NK-92 treated with Interleukin-12 subunit alpha and Interleukin-12 subunit beta, amount 100 ng/mL, for 24 hours (cell line): Measurements from ENCODE around the gene TPP2.

ENCODE experiments used
- DNase-seq: peaks from one replicate; lab custom pipeline; 2025; lab: John Stamatoyannopoulos, UW

TPP2 gene

DNA sequence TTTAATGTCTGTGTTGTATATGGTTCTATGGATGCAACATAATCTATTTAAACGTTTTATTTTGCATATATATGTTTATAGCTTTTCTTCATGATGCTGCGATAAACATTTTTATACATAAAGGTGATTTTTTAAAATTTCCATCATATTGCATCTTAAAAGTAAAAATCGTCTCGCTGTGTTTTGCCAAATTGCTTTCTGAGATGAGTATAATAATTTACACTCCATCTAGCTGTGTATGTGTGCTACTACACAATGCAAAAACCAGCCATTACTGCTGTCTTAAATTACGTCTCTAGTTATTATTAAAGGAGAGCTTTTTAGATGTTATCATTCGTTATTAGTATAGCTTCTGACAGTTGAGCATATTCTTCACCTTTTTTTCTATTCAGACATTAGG is 60.8 kb downstream of the TPP2 start:
- no peak for DNase-seq

DNA sequence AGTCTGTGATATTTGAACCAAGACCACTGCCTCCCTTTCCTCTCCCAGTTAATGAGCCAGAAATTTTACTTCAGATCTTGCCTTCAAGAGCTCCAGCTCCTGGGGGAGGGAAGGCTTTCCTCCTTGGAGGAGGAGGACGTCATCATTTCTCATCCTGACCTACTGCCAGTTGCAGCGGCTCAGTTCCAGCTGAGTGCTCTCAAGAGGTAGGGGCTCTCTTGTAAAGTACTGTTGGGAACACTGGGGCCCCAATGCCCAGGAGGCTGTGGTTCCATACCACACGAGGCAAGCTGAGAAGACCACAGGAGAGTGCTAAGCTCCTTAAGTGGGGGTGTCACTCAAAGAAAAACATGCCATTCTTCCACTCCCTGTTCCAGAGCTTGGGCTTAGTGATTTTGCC is 61.9 kb downstream of the TPP2 start:
- DNase-seq = no peak

DNA sequence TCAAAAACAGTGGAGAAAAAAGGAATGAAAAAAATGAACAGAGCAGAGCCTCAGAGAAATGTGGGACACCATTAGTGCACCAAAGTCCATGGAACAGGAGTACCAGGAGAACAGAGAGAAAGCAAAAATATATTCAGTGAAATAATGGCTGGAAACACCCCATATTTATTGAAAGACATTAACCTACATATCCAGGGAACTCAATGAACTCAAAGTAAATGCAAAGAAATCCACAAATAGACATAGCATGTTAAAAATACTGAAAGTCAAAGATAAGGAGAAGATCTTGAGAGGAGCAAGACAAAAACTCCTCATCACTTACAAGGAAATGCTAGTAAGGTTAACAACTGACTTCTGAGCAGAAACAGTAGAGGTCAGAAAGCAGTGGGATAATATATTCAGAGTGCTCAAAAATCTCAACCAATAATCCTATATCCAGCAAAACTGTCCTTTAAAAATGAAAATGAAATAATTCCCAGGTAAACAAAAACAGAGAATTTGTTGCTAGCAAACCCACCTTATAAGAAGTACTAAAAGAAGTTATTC is 62.5 kb downstream of the TPP2 start:
- DNase-seq = no peak

DNA sequence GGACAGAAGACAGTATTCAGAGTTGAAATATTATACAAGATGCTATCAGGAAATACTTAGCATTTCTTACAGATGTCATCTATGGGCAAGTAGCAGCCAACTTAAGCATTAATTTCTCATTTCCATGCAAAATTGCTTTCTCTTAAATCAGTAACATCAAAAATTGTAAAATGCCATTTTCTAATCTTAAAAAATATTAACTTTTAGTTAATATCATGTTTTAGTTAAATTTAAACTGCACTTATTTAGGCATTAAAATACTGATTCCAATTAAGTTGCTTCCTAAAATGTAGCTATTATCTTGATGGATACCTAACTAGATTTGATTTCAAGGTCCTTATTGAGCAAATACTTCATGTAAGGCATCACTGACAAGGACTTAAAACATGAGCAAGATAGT is 70.2 kb downstream of the TPP2 start:
- DNase-seq = no peak

DNA sequence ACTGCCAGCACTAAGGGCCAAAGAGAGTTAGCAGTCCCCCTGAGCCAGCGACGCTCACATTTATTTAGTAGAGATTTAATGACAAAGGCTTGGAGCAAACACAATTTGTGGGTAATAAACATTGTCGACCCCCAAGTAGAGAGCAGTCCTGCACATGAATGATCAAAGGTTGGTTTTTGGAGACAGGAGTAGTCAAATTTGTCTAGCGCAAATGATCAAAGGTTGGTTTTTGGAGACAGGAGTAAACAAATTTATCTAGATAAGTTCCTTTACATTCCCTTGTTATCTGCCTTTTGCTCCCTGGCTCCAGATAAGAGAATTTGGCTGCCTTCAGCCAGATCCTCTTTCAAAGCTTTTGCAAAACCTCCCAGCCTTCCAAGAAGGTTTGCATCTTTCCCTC is 71.1 kb downstream of the TPP2 start:
- no peak for DNase-seq

DNA sequence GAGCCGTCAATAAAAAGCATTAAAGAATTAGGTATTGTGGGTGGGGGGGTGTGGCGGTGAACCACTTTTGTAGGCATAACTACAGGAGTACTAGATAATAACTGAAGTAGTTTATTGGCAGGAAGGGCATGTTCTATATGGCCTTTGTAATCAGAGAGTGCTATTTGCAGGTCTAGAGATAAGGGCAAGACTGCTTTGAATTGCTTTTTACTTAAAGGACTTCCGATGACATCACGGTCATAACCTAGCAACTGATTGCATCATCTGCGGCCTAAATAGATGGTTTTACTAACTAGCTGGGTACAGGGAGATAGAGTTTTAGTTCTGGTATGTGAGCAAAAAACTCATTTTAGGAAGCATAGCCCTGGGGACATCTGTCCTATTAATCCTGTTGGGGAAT is 73.3 kb downstream of the TPP2 start:
- DNase-seq = no peak

DNA sequence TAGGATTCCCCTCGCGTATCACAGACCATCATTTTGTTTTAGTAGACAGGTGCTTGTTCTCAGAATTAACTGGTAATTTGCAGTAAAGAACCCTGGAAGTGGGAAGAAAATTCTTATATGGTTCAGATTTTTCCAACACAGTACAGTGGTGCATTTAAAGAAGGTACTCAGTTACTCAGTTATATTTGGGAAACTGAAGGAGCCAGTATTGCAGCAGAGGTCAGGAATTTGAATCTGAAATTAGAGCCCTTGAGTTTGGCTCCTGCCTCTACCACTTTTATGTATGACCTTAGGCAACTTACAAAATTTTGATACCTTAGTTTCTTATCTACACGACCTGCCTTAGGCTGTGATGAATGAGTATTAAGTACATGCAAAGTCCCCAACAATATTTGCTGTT is 78.3 kb downstream of the TPP2 start:
- no peak for DNase-seq

DNA sequence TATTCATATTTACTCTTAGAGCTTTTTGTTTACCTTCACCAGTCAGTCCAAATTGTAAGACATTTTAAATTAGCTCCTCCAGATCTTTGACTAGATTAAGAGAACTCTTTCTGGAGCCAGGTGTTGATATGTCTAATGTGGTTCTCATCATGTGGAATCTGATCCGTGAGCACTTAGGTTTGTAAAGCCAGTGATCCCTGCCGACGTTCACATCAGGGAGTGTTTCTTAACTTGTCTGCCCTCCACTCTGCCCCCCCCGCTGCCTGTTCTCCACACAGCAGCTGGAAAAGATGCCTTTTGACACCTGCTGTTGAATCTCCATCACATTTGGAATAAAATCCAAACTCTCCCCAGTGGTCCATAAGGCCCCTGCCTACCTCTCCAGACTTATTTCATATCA is 80.3 kb downstream of the TPP2 start:
- no peak for DNase-seq

DNA sequence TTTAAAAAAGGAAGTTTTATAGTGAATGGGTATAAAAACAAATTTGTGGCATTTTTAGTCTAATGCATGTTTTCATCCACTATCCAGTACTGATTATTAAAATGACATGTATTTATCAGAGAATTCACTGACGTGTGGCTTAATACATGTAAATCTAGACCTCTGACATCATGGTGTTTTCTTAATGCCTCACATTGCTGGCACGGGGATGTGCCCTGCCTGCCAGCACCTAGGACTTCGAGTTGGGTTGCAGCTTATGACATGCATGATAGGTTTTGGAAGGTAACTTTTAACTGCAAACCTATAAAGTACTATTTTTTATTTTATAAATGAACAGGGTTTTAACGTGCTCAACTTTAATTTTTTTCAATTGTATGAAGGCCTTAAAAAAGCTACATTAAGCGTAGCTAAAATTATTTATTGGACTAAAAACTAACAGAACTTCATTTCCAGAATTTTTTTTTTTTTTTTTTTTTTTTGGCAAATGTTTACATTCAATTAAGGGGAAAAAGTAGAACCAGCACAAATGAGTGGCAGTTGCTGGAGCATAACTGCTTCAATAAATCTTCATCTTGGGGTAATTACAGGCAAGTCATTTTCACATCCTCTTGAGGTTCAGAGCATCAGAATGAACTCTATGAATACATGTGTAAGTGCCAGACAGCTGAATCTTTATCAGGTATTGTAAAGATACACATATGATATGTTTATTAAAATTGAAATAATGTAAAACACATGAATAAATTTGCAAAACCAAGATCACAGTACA is 81.7 kb downstream of the TPP2 start:
- no peak for DNase-seq

DNA sequence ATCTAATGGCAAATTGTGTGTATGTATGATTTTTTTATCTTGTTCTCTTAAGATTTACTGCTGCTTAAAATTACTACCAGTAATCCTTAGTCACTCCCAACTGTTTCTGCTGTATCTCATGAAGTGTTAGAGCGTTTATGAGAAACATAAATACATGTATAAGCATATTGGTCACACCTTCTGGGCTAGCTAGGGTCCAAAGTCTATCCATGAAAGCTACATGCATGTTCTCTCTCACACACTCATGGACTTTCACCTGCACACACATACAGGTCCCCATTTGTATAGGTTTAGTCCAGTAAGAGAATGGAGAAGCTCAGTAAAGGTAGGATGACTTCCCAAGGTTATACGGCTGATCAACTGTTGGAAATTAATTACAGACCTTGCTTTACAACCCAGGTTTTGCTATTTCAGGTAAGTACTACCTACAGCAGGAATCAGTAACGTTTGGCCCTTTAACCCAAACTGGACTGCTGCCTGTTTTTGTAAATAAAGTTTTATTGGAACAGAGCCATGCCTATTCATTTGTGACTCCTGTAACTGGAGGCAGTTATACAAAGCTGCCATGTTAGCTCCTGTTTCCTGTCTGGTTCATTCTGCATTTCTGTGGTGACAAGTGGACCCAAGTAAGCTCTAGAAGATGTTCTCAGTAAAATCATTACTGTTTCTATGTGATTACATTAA is 82.8 kb downstream of the TPP2 start:
- DNase-seq = no peak

DNA sequence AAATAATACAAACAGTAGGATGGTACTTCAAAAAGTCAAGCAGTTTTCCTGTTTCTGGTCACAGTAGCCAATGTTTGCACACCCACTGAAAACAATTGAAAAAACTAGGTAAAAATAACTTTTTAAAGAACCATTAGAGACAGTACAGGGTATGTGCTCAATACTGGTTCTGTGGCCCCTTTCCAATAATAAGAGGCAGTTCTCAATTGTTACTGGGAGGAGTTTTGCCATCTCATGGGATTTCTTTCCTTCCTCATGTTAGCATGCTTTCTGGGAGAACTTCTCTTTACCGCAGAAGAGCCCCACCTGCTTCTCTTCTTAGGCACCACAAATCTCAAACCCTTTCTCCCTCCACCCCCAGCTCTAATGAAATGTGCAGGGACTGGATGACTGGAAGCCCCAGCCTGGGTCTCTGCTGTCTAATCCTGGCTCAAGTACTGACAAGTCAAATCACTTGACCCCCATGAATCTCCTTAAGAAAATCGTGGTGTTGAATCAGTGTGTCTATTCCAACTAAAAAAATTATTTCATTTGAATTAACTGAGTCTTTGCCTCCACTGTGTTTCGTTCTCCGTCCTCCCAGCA is 83.4 kb downstream of the TPP2 start:
- no peak for DNase-seq

DNA sequence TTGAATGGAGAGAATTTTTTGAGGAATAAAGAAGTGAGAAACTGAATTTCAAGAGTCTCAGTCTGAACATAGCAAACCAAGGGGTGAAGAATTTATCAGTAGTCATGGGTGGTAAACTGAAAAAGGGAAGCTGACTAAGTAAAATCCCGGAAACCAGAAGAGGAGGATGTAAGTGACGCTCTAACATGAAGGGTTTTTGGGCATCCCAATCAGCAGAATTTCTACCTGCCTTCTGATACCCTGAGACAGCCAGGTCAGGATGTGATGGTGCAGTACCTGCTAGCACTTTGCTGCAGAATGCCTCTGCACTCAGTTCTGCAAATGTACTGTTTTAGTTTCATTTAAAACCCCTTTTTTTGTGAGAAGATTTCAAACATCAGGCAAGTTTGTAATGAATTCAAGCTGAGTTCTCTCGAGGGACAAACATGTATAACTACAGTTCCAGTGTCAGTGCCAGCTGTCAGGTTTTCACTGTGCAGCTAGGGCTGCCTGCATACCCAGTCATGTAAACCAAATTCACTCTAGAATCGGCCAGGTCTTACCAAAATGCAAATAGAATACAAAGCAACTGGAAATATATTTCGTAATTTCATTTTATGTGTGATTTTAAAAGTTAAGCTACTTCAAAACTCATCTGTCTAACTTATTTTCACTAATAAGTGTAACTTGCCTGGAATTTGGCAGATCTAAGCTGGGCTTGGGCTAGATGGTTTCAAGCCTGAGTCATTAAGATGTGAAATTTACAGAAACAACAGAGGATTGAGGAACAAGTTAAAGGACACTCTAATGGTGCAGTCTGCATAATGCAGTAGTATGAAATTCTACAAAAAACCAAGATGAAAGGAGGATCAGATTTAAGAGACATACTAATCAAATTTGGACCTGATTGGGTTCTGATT is 84.3 kb downstream of the TPP2 start:
- DNase-seq = no peak

DNA sequence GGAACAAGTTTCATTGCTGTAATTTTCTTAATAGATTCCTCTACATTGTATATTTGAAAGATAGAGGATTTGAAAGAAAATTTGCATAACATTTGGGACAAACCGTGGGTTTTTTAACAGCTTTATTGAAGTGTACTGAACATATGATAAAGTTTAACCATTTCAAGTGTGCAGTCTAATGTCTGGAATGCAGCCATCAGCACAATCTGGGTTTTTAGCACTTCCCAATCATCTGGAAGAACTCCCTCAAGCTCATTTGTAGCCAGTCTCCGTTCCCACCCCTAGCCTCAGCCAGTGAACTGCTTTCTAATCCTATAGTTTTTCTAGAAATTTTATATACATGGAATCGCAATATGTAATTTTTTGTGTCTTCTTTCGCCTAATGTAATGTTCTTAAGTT is 85.4 kb downstream of the TPP2 start:
- no peak for DNase-seq

DNA sequence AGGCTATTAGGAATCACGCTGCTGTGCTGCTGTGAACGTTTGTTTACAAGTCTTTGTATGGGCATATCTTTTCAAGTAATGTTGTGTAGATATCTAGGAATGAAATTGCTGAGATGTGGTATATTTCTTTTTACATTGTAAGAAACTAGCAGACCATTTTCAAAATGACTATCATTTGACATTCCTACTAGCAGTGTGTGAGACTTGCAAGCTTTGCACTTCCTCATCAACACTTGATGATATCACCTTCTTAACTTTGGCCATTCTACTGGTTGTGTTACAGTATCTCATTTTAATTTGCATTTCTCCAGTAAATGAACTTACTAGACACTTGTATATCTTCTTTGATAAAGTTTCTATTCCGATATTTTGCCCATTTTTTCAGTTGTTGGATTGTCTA is 85.9 kb downstream of the TPP2 start:
- DNase-seq = no peak

DNA sequence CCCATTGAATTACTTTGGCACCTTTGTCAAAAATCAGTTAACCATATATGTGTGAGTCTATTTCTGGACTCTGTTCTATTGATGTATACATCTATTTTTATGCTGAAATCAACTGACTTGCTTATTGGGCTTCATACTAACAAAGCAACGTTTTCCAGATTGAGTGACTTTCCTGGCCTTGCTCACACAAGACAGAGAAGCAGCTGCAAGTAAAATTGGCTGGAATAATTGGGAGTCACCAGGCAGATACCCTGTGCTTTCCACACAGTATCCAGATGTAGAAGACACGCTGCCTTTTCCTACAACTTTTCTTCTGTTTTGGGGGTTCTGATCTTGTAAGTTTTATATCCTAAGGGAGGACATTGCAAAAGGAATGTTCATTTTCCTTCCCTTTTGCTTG is 86.9 kb downstream of the TPP2 start:
- DNase-seq = no peak

DNA sequence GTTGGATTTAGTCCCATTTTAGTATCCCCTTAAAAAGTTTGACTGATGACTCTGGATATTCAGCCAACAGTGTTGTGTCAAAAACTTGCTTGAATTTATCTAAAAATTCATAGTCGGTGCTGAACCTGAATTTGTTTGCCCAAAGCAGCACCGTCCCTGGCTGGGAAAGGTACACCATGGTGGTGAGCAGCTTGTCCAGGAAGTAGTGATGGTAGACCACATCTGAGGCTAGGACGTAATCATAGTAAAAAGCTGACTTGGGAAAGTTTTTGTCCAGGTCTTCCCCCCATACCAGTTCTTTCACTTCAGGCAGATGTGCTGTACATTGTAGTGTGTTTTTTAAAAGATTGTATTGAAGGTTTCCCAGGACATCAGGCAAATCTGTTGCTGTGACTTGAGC is 89.2 kb downstream of the TPP2 start:
- no peak for DNase-seq

DNA sequence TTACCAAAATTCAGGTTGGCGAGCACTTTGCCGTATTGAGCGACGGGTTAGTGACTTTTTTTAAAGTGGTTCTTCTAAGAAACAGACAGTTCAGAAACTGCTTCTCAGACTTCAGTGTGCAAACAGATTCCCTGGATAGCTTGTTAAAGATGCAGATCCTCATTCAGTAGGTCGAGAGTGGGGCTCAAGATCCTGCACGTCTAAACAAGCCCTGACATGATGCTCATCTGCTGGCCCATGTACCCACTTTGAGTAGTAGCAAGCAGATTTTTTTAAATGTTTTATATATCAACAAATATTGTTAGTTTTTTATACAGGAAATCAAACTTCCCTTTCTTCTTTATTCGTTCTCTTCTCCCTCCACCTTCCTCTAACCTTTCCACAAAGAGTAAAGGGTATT is 90.7 kb downstream of the TPP2 start:
- no peak for DNase-seq

DNA sequence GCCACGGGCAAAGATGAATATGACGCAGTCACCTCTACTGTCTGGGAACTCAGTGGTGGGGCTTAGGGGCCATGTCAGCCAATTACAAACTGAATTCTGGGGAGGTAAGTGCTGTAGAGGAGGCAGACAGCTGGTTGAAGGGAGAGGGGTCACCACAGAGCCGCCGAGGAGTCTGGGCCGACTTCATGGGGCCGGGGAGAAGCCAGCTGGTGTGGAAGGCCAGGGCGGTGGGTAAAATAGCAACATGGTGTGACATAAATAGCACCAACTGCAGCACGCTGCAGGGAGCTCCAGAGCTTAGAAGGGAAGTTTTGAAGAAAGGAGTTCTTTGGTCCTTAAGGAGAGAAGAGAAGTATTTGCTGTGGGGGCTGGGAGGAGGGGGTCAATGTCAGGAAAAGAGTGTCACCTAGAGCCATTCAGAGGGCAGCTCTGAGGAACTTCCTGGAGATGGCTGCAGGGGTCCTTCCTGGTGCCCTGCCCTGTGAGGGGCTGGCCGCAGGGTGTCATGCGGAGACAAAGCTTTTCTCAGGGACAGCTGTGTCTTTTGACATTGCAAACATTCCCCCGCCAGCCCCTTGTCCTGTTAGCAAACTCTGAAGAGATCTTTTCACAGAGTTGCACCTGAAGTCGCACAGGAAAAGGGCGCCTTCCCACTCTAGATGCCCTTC is 91.7 kb downstream of the TPP2 start:
- no peak for DNase-seq

DNA sequence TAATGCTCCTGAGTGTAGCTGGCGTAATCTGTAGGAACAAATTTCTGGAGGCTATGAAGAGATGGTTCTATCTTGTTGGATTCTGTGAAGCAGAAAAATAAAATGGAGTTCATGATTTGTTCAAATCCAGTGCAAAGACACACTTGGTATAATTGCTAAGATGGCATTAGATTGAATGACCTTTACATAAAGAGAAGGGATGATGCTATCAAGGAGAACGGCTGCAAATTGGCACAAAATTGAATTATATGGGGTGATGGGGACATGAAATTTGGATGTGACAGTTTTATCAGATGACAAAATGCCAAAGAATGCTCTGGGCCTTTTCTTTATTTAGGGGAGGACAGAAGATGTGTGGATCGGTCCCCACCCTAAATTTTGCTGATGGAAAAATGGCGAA is 94.1 kb downstream of the TPP2 start:
- no peak for DNase-seq

DNA sequence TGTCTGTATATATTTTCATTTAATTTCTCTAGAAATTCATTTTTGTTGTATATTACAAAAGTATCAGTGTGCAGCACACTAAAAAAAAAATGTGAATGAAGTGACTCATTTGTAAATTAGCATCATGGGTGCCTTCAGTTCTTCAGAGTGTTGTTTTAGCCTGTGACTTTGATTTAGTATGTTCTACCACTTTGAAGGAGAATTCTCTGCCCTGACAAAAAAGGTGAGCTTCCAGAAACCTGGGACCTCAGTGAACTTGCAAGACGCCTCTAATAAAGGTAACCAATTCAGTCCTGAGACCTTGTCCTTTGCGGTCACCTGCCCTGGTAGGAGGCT is 95.7 kb downstream of the TPP2 start:
- DNase-seq = no peak

DNA sequence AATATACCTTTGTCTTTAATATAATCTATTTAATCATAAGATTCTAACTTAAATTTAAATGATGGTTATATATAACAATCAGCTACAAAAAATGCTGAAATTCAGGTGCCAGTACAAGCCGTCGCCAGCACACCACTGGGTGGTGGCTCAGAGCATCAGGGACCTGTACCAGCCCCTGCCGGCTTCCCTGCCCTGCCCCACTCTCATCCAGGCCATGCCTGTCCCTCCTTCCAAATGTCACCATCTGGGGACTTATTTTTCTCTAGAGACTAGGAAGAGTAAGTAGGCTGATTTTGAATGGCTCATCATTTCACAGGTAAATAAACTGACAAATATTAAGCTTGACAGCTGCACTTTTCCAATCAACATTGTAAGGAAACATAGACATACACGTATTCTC is 96.5 kb downstream of the TPP2 start:
- DNase-seq = no peak

DNA sequence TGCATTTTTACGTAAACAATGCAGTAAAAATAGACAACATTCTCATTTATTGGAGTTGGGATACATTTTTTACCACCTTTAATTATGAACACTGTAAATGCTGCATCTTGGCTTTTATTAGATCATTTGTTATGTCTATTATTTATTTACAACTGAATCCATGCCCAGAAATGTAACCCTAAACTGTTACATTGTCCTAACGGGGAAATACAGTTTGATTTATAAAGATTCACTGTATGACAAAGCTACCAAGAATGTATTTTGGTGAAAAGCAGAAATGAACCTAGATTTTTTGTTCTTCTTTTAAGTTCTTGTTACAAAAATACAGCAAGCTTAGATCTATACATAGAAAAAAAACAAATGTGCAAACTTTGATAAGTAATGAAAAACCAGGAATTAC is 97.0 kb downstream of the TPP2 start:
- DNase-seq = no peak
